ENCODE data around the gene KRT17.

Gene KRT17

DNA sequence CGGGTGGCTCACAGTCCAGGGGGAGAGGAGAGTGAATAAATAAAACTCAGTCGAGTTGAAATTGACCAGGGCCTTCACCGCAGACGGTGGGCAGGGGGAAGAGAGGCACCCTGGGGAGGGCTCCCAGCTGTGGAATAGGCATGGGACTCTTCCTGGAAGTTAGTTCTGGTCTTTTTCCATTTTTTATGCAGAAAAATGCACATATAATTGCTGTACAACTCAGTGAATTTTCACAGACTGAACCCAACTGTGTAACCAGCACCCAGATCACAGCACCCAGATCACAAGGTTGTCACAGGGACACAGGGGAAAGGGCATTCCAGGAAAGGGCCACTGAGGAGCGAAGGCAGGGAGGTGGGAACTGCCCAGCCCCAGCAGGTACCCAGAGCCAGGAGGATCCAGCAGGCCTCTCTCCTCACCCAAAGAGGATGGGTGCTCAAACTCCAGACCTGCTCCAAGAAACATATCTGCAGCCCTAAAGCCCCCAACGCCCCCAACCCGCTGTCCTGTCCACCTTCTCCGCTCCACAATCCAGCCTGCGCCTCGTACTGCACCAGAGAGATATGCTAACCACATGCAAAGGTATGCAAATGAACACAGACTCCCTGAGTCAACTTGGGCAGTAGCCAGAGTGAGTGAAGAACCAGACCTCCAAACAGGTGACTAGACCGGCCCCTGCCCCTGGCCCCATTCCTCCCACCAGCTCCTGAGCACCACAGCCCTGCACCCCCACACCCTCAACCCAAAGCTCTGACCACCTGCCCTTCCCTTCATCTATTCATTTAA is 35.2 kb upstream of the KRT17 start:
- no peak overlapping the region for H2BK120ac ChIP-seq (ENCODE audit: low read depth, low read length)
- no peak overlapping the region for H4K8ac ChIP-seq (ENCODE audit: low read length)
- H4K91ac ChIP-seq (ENCODE audit: low read length), result peak overlapping the region; percentile 28
- H3K4me1 ChIP-seq (ENCODE audit: control insufficient read depth, insufficient read depth, low read depth, low read length), result peaks cover 17% of the 10 kb centered on the region
- WGBS, result 90% methylated on average over 11 of the region's 11 CpGs
- peak overlapping the region; percentile 10 for H2AFZ ChIP-seq (ENCODE audit: low read depth, low read length)
- no peak overlapping the region for H3K9ac ChIP-seq (ENCODE audit: low read length)
- H3K36me3 ChIP-seq (ENCODE audit: control insufficient read depth in 1 of 2, insufficient read depth in 2 of 2, low read depth in 1 of 2, low read length in 2 of 2), result no peaks in the 10 kb centered on the region
- H3K18ac ChIP-seq (ENCODE audit: low read depth in 1 of 2, low read length in 2 of 2), result no peak overlapping the region
- no peak overlapping the region for H2BK12ac ChIP-seq (ENCODE audit: low read length in 2 of 2)
- no peak overlapping the region for H3K4me2 ChIP-seq (ENCODE audit: low read length, poor library complexity, severe bottlenecking)
- H2AK5ac ChIP-seq (ENCODE audit: low read length, severe bottlenecking), result no peak overlapping the region
- H3K4me3 ChIP-seq (ENCODE audit: insufficient read depth in 1 of 2, low read depth in 1 of 2, low read length in 2 of 2), result no peak overlapping the region
- no peaks in the 10 kb centered on the region for H3K79me1 ChIP-seq (replicated peaks; ENCODE audit: low read length, poor library complexity, severe bottlenecking)
- H3K27me3 ChIP-seq (ENCODE audit: control insufficient read depth in 1 of 2, insufficient read depth in 1 of 2, low read length in 2 of 2), result peaks cover 0 to 26% of the 10 kb centered on the region in 2 experiments
- no peaks in the 10 kb centered on the region for H3K9me3 ChIP-seq (ENCODE audit: control insufficient read depth, low read length)
- no peak overlapping the region for H3K23ac ChIP-seq (ENCODE audit: low read length in 2 of 2)
- no peak overlapping the region for H3K27ac ChIP-seq (ENCODE audit: low read length, poor library complexity, severe bottlenecking)
- H3K4ac ChIP-seq (ENCODE audit: low read depth in 1 of 2, low read length in 2 of 2), result no peak overlapping the region
- H2BK15ac ChIP-seq (ENCODE audit: low read depth, poor library complexity, severe bottlenecking), result no peak overlapping the region
- H2BK5ac ChIP-seq (ENCODE audit: low read depth, low read length, poor library complexity, severe bottlenecking), result no peak overlapping the region
- DNase-seq, result no peak
- no peak overlapping the region for H3K14ac ChIP-seq (ENCODE audit: low read length in 2 of 2)

DNA sequence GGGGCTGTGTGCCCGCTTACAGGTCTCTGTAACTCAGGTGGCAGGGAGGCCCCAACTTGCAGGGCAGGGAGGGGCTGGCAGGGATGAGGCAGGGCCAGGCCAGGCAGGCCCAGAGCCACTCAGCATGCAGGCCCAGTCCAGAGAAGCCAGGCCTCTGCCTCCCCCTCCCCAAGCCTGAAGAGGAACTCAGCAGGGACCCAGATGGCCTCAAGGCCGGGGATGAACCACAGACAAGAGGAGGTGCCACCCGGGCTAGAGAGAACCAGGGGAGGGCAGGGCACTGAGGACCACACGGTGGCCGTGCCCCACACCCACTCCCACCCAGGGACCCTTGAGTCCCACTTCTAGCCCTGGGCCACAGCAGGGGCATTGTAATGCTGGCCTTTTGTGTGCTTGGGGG is 34.5 kb upstream of the KRT17 start:
- Histone ChIP-seq H2BK120ac (ENCODE audit: low read depth, low read length) (no peak overlapping the region), H3K4me3 (ENCODE audit: insufficient read depth in 1 of 2, low read depth in 1 of 2, low read length in 2 of 2) (no peak overlapping the region), H3K14ac (ENCODE audit: low read length in 2 of 2) (no peak overlapping the region), H3K4me2 (ENCODE audit: low read length, poor library complexity, severe bottlenecking) (no peak overlapping the region), H3K4ac (ENCODE audit: low read depth in 1 of 2, low read length in 2 of 2) (no peak overlapping the region), H2AK5ac (ENCODE audit: low read length, severe bottlenecking) (no peak overlapping the region), H3K23ac (ENCODE audit: low read length in 2 of 2) (no peak overlapping the region), H2BK5ac (ENCODE audit: low read depth, low read length, poor library complexity, severe bottlenecking) (no peak overlapping the region), H2AFZ (ENCODE audit: low read depth, low read length) (no peak overlapping the region), H4K91ac (ENCODE audit: low read length) (no peak overlapping the region), H2BK12ac (ENCODE audit: low read length in 2 of 2) (no peak overlapping the region), H3K4me1 (ENCODE audit: control insufficient read depth, insufficient read depth, low read depth, low read length) (peaks cover 17% of the 10 kb centered on the region), H3K36me3 (ENCODE audit: control insufficient read depth in 1 of 2, insufficient read depth in 2 of 2, low read depth in 1 of 2, low read length in 2 of 2) (no peaks in the 10 kb centered on the region), H3K18ac (ENCODE audit: low read depth in 1 of 2, low read length in 2 of 2) (no peak overlapping the region), H3K79me1 (replicated peaks; ENCODE audit: low read length, poor library complexity, severe bottlenecking) (no peaks in the 10 kb centered on the region), H3K9me3 (ENCODE audit: control insufficient read depth, low read length) (no peaks in the 10 kb centered on the region), H4K8ac (ENCODE audit: low read length) (no peak overlapping the region), H3K27me3 (ENCODE audit: control insufficient read depth in 1 of 2, insufficient read depth in 1 of 2, low read length in 2 of 2) (peaks cover 0 to 31% of the 10 kb centered on the region in 2 experiments), H3K9ac (ENCODE audit: low read length) (no peak overlapping the region), H3K27ac (ENCODE audit: low read length, poor library complexity, severe bottlenecking) (no peak overlapping the region), H2BK15ac (ENCODE audit: low read depth, poor library complexity, severe bottlenecking) (no peak overlapping the region)
- WGBS, result 79% methylated on average over 3 of the region's 5 CpGs
- no peak for DNase-seq

DNA sequence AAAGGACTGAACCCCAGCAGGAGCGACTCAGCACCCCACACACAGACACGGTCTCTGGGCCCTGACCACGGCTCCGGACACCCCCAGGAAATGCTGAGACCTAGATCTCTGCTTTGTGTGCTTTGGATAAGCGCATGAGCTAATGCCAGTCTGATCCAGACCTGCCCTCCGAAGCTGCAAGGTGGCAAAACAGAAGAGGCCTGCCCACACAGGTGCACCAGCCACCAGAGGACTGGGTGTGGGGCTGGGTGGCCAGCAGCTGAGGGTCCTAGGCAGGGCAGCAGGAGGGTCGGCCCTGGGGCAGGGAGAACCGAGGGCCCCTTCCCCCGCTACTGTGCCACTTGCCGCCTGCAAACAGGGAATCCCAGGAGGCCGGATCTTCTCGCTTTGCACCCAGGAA is 33.6 kb upstream of the KRT17 start:
- H3K9me3 ChIP-seq (ENCODE audit: control insufficient read depth, low read length), result no peaks in the 10 kb centered on the region
- H2BK120ac ChIP-seq (ENCODE audit: low read depth, low read length), result no peak overlapping the region
- no peak overlapping the region for H2BK15ac ChIP-seq (ENCODE audit: low read depth, poor library complexity, severe bottlenecking)
- no peak for DNase-seq
- H2AFZ ChIP-seq (ENCODE audit: low read depth, low read length), result no peak overlapping the region
- H2AK5ac ChIP-seq (ENCODE audit: low read length, severe bottlenecking), result no peak overlapping the region
- H3K27me3 ChIP-seq (ENCODE audit: control insufficient read depth in 1 of 2, insufficient read depth in 1 of 2, low read length in 2 of 2), result peaks cover 0 to 36% of the 10 kb centered on the region in 2 experiments
- H3K4me1 ChIP-seq (ENCODE audit: control insufficient read depth, insufficient read depth, low read depth, low read length), result peaks cover 19% of the 10 kb centered on the region
- H4K8ac ChIP-seq (ENCODE audit: low read length), result no peak overlapping the region
- no peak overlapping the region for H3K18ac ChIP-seq (ENCODE audit: low read depth in 1 of 2, low read length in 2 of 2)
- no peaks in the 10 kb centered on the region for H3K36me3 ChIP-seq (ENCODE audit: control insufficient read depth in 1 of 2, insufficient read depth in 2 of 2, low read depth in 1 of 2, low read length in 2 of 2)
- H3K4me3 ChIP-seq (ENCODE audit: insufficient read depth in 1 of 2, low read depth in 1 of 2, low read length in 2 of 2), result no peak overlapping the region
- H3K23ac ChIP-seq (ENCODE audit: low read length in 2 of 2), result no peak overlapping the region
- WGBS, result 91% methylated on average over 12 of the region's 12 CpGs
- H3K4ac ChIP-seq (ENCODE audit: low read depth in 1 of 2, low read length in 2 of 2), result no peak overlapping the region
- no peak overlapping the region for H3K27ac ChIP-seq (ENCODE audit: low read length, poor library complexity, severe bottlenecking)
- H3K79me1 ChIP-seq (replicated peaks; ENCODE audit: low read length, poor library complexity, severe bottlenecking), result no peaks in the 10 kb centered on the region
- no peak overlapping the region for H2BK5ac ChIP-seq (ENCODE audit: low read depth, low read length, poor library complexity, severe bottlenecking)
- no peak overlapping the region for H3K14ac ChIP-seq (ENCODE audit: low read length in 2 of 2)
- H3K4me2 ChIP-seq (ENCODE audit: low read length, poor library complexity, severe bottlenecking), result no peak overlapping the region
- no peak overlapping the region for H2BK12ac ChIP-seq (ENCODE audit: low read length in 2 of 2)
- no peak overlapping the region for H4K91ac ChIP-seq (ENCODE audit: low read length)
- H3K9ac ChIP-seq (ENCODE audit: low read length), result no peak overlapping the region

GRCh38 chr17:41657176-41657754 is 32.9 kb upstream of the KRT17 start:
- Histone ChIP-seq H3K14ac (ENCODE audit: low read length in 2 of 2) (no peak overlapping the region), H3K4ac (ENCODE audit: low read depth in 1 of 2, low read length in 2 of 2) (no peak overlapping the region), H2BK5ac (ENCODE audit: low read depth, low read length, poor library complexity, severe bottlenecking) (no peak overlapping the region), H2BK120ac (ENCODE audit: low read depth, low read length) (no peak overlapping the region), H3K9ac (ENCODE audit: low read length) (no peak overlapping the region), H2AFZ (ENCODE audit: low read depth, low read length) (no peak overlapping the region), H3K4me2 (ENCODE audit: low read length, poor library complexity, severe bottlenecking) (no peak overlapping the region), H2BK15ac (ENCODE audit: low read depth, poor library complexity, severe bottlenecking) (no peak overlapping the region), H3K79me1 (replicated peaks; ENCODE audit: low read length, poor library complexity, severe bottlenecking) (no peaks in the 10 kb centered on the region), H3K4me1 (ENCODE audit: control insufficient read depth, insufficient read depth, low read depth, low read length) (peaks cover 19% of the 10 kb centered on the region), H3K23ac (ENCODE audit: low read length in 2 of 2) (no peak overlapping the region), H3K9me3 (ENCODE audit: control insufficient read depth, low read length) (no peaks in the 10 kb centered on the region), H3K27ac (ENCODE audit: low read length, poor library complexity, severe bottlenecking) (no peak overlapping the region), H2BK12ac (ENCODE audit: low read length in 2 of 2) (no peak overlapping the region), H3K4me3 (ENCODE audit: insufficient read depth in 1 of 2, low read depth in 1 of 2, low read length in 2 of 2) (no peak overlapping the region), H3K18ac (ENCODE audit: low read depth in 1 of 2, low read length in 2 of 2) (no peak overlapping the region), H4K91ac (ENCODE audit: low read length) (no peak overlapping the region), H4K8ac (ENCODE audit: low read length) (no peak overlapping the region), H3K36me3 (ENCODE audit: control insufficient read depth in 1 of 2, insufficient read depth in 2 of 2, low read depth in 1 of 2, low read length in 2 of 2) (no peaks in the 10 kb centered on the region), H2AK5ac (ENCODE audit: low read length, severe bottlenecking) (no peak overlapping the region), H3K27me3 (ENCODE audit: control insufficient read depth in 1 of 2, insufficient read depth in 1 of 2, low read length in 2 of 2) (peaks cover 0 to 38% of the 10 kb centered on the region in 2 experiments)
- 95% methylated on average over 13 of the region's 16 CpGs for WGBS
- no peak for DNase-seq

Measured in mesenchymal stem cell (in vitro differentiated cells and primary cell).